ENCODE results near the gene PTPN14.

The PTPN14 gene

GRCh38 chr1:214349008-214349407, 202.4 kb downstream of the PTPN14 start:
- DNase-seq: no peak
- H3K27me3 ChIP-seq (replicated peaks; ENCODE audit: control insufficient read depth, insufficient read depth, low read length, poor library complexity, severe bottlenecking): no peaks in the 10 kb centered on the region
- no peak overlapping the region for H3K27ac ChIP-seq (ENCODE audit: insufficient read depth, low read length, poor library complexity, severe bottlenecking)
- H3K4me1 ChIP-seq (ENCODE audit: control insufficient read depth, insufficient read depth, low read length, poor library complexity, severe bottlenecking): no peaks in the 10 kb centered on the region
- peaks cover 6% of the 10 kb centered on the region for H3K36me3 ChIP-seq (ENCODE audit: control insufficient read depth, insufficient read depth, low read length)
- no peak overlapping the region for H3K4me3 ChIP-seq (ENCODE audit: insufficient read depth, low read depth, low read length, poor library complexity, severe bottlenecking)
- no peaks in the 10 kb centered on the region for H3K9me3 ChIP-seq (ENCODE audit: control insufficient read depth, low read length)

- H3K36me3 ChIP-seq (ENCODE audit: control insufficient read depth, insufficient read depth, low read length): peaks cover 6% of the 10 kb centered on the region
- no peak for DNase-seq
- H3K27me3 ChIP-seq (replicated peaks; ENCODE audit: control insufficient read depth, insufficient read depth, low read length, poor library complexity, severe bottlenecking): no peaks in the 10 kb centered on the region
Observed at GRCh38 chr1:214344897-214345296, 206.5 kb downstream of the PTPN14 start.

DNA sequence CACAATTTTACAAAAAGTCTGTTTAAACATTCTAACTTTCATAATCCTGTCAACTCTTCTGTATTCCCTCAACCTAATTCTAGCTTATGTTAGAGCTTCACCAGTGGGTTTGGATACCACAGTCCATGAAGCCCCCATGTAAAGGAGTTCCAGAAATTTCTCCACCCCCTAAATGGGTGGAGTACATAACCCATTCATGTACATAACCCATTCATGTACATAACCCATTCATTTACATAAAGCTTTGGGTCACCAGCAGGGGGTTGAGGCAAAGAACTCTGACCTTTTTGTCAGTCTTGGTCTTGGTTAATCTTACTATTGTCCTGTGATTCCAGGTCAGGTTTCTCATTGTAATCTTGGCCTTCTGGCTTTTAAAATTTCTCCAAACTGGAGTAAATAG, 208.9 kb downstream of the PTPN14 start:
- H3K27me3 ChIP-seq (replicated peaks; ENCODE audit: control insufficient read depth, insufficient read depth, low read length, poor library complexity, severe bottlenecking): no peaks in the 10 kb centered on the region
- no peak overlapping the region for H3K27ac ChIP-seq (ENCODE audit: insufficient read depth, low read length, poor library complexity, severe bottlenecking)
- H3K4me1 ChIP-seq (ENCODE audit: control insufficient read depth, insufficient read depth, low read length, poor library complexity, severe bottlenecking): no peaks in the 10 kb centered on the region
- H3K4me3 ChIP-seq (ENCODE audit: insufficient read depth, low read depth, low read length, poor library complexity, severe bottlenecking): no peak overlapping the region
- no peak for DNase-seq
- H3K9me3 ChIP-seq (ENCODE audit: control insufficient read depth, low read length): no peaks in the 10 kb centered on the region
- H3K36me3 ChIP-seq (ENCODE audit: control insufficient read depth, insufficient read depth, low read length): peaks cover 22% of the 10 kb centered on the region

More at GRCh38 chr1:214344897-214345296, 206.5 kb downstream of the PTPN14 start:
- no peaks in the 10 kb centered on the region for H3K4me1 ChIP-seq (ENCODE audit: control insufficient read depth, insufficient read depth, low read length, poor library complexity, severe bottlenecking)
- H3K9me3 ChIP-seq (ENCODE audit: control insufficient read depth, low read length): no peaks in the 10 kb centered on the region
- no peak overlapping the region for H3K27ac ChIP-seq (ENCODE audit: insufficient read depth, low read length, poor library complexity, severe bottlenecking)
- H3K4me3 ChIP-seq (ENCODE audit: insufficient read depth, low read depth, low read length, poor library complexity, severe bottlenecking): no peak overlapping the region

- no peak overlapping the region for H3K27ac ChIP-seq (ENCODE audit: insufficient read depth, low read length, poor library complexity, severe bottlenecking)
- peaks cover 25% of the 10 kb centered on the region for H3K36me3 ChIP-seq (ENCODE audit: control insufficient read depth, insufficient read depth, low read length)
- no peak overlapping the region for H3K4me3 ChIP-seq (ENCODE audit: insufficient read depth, low read depth, low read length, poor library complexity, severe bottlenecking)
- no peaks in the 10 kb centered on the region for H3K27me3 ChIP-seq (replicated peaks; ENCODE audit: control insufficient read depth, insufficient read depth, low read length, poor library complexity, severe bottlenecking)
- no peak for DNase-seq
- H3K4me1 ChIP-seq (ENCODE audit: control insufficient read depth, insufficient read depth, low read length, poor library complexity, severe bottlenecking): no peaks in the 10 kb centered on the region
- no peaks in the 10 kb centered on the region for H3K9me3 ChIP-seq (ENCODE audit: control insufficient read depth, low read length)
Observed at GRCh38 chr1:214341932-214342331, 209.5 kb downstream of the PTPN14 start.

- Histone ChIP-seq H3K4me1 (ENCODE audit: control insufficient read depth, insufficient read depth, low read length, poor library complexity, severe bottlenecking) (no peaks in the 10 kb centered on the region), H3K9me3 (ENCODE audit: control insufficient read depth, low read length) (no peaks in the 10 kb centered on the region), H3K4me3 (ENCODE audit: insufficient read depth, low read depth, low read length, poor library complexity, severe bottlenecking) (no peak overlapping the region), H3K27me3 (replicated peaks; ENCODE audit: control insufficient read depth, insufficient read depth, low read length, poor library complexity, severe bottlenecking) (no peaks in the 10 kb centered on the region), H3K27ac (ENCODE audit: insufficient read depth, low read length, poor library complexity, severe bottlenecking) (no peak overlapping the region), H3K36me3 (ENCODE audit: control insufficient read depth, insufficient read depth, low read length) (peaks cover 25% of the 10 kb centered on the region)
- no peak for DNase-seq
Observed at GRCh38 chr1:214341459-214341858, 209.9 kb downstream of the PTPN14 start.

- Histone ChIP-seq H3K4me3 (ENCODE audit: insufficient read depth, low read depth, low read length, poor library complexity, severe bottlenecking) (no peak overlapping the region), H3K9me3 (ENCODE audit: control insufficient read depth, low read length) (no peaks in the 10 kb centered on the region), H3K27me3 (replicated peaks; ENCODE audit: control insufficient read depth, insufficient read depth, low read length, poor library complexity, severe bottlenecking) (no peaks in the 10 kb centered on the region), H3K4me1 (ENCODE audit: control insufficient read depth, insufficient read depth, low read length, poor library complexity, severe bottlenecking) (no peaks in the 10 kb centered on the region), H3K36me3 (ENCODE audit: control insufficient read depth, insufficient read depth, low read length) (peaks cover 39% of the 10 kb centered on the region), H3K27ac (ENCODE audit: insufficient read depth, low read length, poor library complexity, severe bottlenecking) (no peak overlapping the region)
- DNase-seq: no peak
Observed at GRCh38 chr1:214338212-214338611, 213.2 kb downstream of the PTPN14 start.

GRCh38 chr1:214337511-214337910, 213.9 kb downstream of the PTPN14 start:
- no peaks in the 10 kb centered on the region for H3K9me3 ChIP-seq (ENCODE audit: control insufficient read depth, low read length)
- H3K27me3 ChIP-seq (replicated peaks; ENCODE audit: control insufficient read depth, insufficient read depth, low read length, poor library complexity, severe bottlenecking): no peaks in the 10 kb centered on the region
- H3K4me3 ChIP-seq (ENCODE audit: insufficient read depth, low read depth, low read length, poor library complexity, severe bottlenecking): no peak overlapping the region
- DNase-seq: no peak
- no peak overlapping the region for H3K27ac ChIP-seq (ENCODE audit: insufficient read depth, low read length, poor library complexity, severe bottlenecking)
- H3K36me3 ChIP-seq (ENCODE audit: control insufficient read depth, insufficient read depth, low read length): peaks cover 41% of the 10 kb centered on the region
- no peaks in the 10 kb centered on the region for H3K4me1 ChIP-seq (ENCODE audit: control insufficient read depth, insufficient read depth, low read length, poor library complexity, severe bottlenecking)

DNA sequence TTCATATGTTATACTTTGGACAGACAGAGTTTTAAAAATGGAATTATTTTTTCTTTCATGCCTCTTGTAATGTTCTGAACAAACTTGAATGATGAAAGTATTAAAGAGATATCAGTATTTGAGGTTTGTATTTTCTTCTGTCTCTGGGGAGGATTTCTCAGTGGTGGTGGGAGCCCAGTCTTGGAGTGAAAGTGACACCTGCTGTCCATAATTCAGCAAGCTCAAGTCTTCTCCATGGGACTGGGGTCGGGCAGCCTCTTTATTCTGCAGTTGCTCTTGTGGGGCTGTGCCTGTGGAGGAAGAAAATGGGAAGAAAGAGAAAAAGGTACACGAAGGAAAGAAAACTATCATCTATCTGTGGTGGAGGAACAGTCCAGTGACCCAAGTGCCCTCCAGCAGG, 214.4 kb downstream of the PTPN14 start:
- DNase-seq: no peak
- Histone ChIP-seq H3K27ac (ENCODE audit: insufficient read depth, low read length, poor library complexity, severe bottlenecking) (no peak overlapping the region), H3K36me3 (ENCODE audit: control insufficient read depth, insufficient read depth, low read length) (peaks cover 46% of the 10 kb centered on the region), H3K4me3 (ENCODE audit: insufficient read depth, low read depth, low read length, poor library complexity, severe bottlenecking) (no peak overlapping the region), H3K4me1 (ENCODE audit: control insufficient read depth, insufficient read depth, low read length, poor library complexity, severe bottlenecking) (no peaks in the 10 kb centered on the region), H3K27me3 (replicated peaks; ENCODE audit: control insufficient read depth, insufficient read depth, low read length, poor library complexity, severe bottlenecking) (no peaks in the 10 kb centered on the region), H3K9me3 (ENCODE audit: control insufficient read depth, low read length) (no peaks in the 10 kb centered on the region)

DNA sequence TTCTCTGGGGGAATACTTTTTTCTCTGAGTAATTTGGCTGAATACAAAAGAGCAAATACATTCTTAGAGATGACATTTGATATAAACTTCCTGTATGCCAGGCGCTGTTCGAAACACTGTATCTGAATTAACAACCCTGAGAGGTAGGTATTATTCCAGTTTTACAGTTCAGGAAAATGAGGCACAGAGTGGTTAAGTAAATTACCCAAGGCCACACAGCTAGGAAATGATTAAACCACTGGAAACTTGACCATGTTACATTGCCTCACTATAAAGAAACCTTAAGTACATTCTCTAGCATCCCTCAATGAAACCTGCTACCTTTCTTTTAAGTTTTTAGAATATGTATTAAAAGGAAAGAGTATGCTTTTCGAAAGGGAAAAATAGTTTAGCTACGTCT, 215.8 kb downstream of the PTPN14 start:
- H3K4me1 ChIP-seq (ENCODE audit: control insufficient read depth, insufficient read depth, low read length, poor library complexity, severe bottlenecking): no peaks in the 10 kb centered on the region
- no peaks in the 10 kb centered on the region for H3K9me3 ChIP-seq (ENCODE audit: control insufficient read depth, low read length)
- no peak for DNase-seq
- H3K27ac ChIP-seq (ENCODE audit: insufficient read depth, low read length, poor library complexity, severe bottlenecking): no peak overlapping the region
- H3K36me3 ChIP-seq (ENCODE audit: control insufficient read depth, insufficient read depth, low read length): peaks cover 46% of the 10 kb centered on the region
- no peaks in the 10 kb centered on the region for H3K27me3 ChIP-seq (replicated peaks; ENCODE audit: control insufficient read depth, insufficient read depth, low read length, poor library complexity, severe bottlenecking)
- no peak overlapping the region for H3K4me3 ChIP-seq (ENCODE audit: insufficient read depth, low read depth, low read length, poor library complexity, severe bottlenecking)

DNA sequence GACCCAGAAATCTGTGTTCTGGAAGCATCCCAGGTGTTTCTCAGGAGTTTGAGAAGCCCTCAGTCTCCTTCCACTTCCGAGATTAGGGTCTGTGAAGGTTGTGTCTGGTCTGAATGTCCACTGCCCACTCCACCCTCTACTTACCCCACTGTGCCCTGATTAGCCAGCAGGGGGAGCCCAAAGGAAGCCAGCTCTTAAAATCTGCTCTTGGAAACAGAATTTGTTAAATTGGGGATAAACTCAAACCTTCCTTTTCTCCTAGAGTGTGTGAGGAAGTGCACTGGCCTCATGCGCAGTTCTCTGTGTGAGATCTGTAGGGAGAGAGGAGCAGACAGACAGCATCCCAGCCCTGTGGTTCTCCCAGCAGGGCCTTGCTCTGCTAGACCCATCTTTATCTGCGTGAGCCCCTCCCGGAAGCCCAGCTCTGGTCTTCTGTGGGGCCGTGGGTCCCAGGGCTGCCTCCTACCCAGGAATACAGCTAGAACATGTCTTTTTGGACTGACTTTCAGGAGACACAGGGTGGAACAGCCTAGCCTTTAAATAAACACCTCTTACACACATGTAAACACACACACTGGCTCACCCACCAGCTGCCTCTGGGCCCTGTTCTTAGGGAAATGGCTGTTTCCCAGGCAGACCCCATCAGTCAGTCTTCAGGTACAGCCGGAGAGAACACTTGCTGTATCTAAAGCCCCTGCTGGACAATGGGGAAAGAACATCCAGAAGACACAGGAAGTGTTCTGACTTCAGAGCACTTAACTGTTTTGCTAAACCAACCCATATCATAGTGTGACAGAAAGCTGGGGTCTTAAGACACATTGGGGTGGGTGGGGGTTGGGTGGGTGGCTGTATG, 218.2 kb downstream of the PTPN14 start:
- Histone ChIP-seq H3K27ac (ENCODE audit: insufficient read depth, low read length, poor library complexity, severe bottlenecking) (no peak overlapping the region), H3K36me3 (ENCODE audit: control insufficient read depth, insufficient read depth, low read length) (peaks cover 45% of the 10 kb centered on the region), H3K9me3 (ENCODE audit: control insufficient read depth, low read length) (no peaks in the 10 kb centered on the region), H3K27me3 (replicated peaks; ENCODE audit: control insufficient read depth, insufficient read depth, low read length, poor library complexity, severe bottlenecking) (no peaks in the 10 kb centered on the region), H3K4me3 (ENCODE audit: insufficient read depth, low read depth, low read length, poor library complexity, severe bottlenecking) (no peak overlapping the region), H3K4me1 (ENCODE audit: control insufficient read depth, insufficient read depth, low read length, poor library complexity, severe bottlenecking) (no peaks in the 10 kb centered on the region)
- no peak for DNase-seq

All from effector memory CD4-positive, alpha-beta T cell (primary cell).